Type B pancreatic cell (in vitro differentiated cells): ENCODE results near the gene PTCHD1. TPM values are rescaled to one million over a fixed set of nuclear protein-coding genes. Genes with fewer than 3 reads are reported as not detected.

Source experiments
- DNase-seq: peaks from one replicate; pipeline ENCODE4 v3.0.0; 2021; ENCODE audit warnings: mixed read lengths; ENCODE audit not compliant: unreplicated experiment; ENCODE audit errors: extremely low spot score
- H3K27ac Mint-ChIP-seq: 2 replicates; pipeline ENCODE4 v1.8.0; 2021; ENCODE audit warnings: mild to moderate bottlenecking, mixed read lengths
- H3K27me3 Mint-ChIP-seq: 2 replicates; pipeline ENCODE4 v1.8.0; 2021; ENCODE audit warnings: mixed read lengths
- H3K36me3 Mint-ChIP-seq: 2 replicates; pipeline ENCODE4 v1.8.0; 2021; ENCODE audit warnings: mixed read lengths
- H3K4me1 Mint-ChIP-seq: one replicate; pipeline ENCODE4 v1.8.0; 2021; ENCODE audit warnings: mixed read lengths; ENCODE audit not compliant: unreplicated experiment
- H3K4me3 Mint-ChIP-seq: 2 replicates; pipeline ENCODE4 v1.8.0; 2021; ENCODE audit warnings: mild to moderate bottlenecking, mixed read lengths
- H3K9me3 Mint-ChIP-seq: 2 replicates; pipeline ENCODE4 v1.8.0; 2021; ENCODE audit warnings: mixed read lengths
- total RNA-seq: library from RNA; stranded (reverse); gene quantifications from 2 replicates; pipeline ENCODE4 v1.2.1, GENCODE V29; 2021; ENCODE audit warnings: low replicate concordance
- TF ChIP-seq, protein P1 (sequence below): fragments of 200-600 bp; sonication (generic); conservative IDR thresholded peaks from 2 replicates; pipeline ENCODE4 v1.5.0; 2021; ENCODE audit warnings: antibody characterized with exemption, mild to moderate bottlenecking

The PTCHD1 gene
- total RNA-seq, 1 donor from 2014 or later: 6.0 TPM

DNA sequence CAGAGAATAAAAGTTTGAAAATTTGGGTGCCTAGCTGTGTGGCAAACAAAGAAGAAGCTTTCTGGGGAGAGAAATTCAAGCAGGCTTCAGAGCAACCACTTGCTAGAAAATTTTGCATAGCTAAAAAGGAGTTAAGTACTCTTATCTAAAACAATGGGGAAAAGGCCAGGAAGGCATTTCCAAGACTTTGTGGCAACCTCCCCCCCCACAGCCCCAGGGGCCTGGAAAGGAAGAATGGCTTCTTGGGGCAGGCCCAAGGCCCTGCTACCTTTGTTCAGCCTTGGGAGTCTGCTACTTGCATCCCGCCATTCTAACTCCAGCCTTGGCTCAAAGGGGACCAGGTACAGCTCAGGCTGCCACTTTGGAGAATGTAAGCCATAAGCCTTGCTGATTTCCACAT is 102.2 kb downstream of the PTCHD1 start:
- DNase-seq: no peak
- Mint-ChIP-seq H3K27ac (no peak overlapping the region), H3K4me3 (no peak overlapping the region), H3K36me3 (no peaks in the 10 kb centered on the region), H3K9me3 (peaks cover 5% of the 10 kb centered on the region), H3K27me3 (no peaks in the 10 kb centered on the region), H3K4me1 (no peaks in the 10 kb centered on the region)
- TF ChIP-seq, protein P1, sequence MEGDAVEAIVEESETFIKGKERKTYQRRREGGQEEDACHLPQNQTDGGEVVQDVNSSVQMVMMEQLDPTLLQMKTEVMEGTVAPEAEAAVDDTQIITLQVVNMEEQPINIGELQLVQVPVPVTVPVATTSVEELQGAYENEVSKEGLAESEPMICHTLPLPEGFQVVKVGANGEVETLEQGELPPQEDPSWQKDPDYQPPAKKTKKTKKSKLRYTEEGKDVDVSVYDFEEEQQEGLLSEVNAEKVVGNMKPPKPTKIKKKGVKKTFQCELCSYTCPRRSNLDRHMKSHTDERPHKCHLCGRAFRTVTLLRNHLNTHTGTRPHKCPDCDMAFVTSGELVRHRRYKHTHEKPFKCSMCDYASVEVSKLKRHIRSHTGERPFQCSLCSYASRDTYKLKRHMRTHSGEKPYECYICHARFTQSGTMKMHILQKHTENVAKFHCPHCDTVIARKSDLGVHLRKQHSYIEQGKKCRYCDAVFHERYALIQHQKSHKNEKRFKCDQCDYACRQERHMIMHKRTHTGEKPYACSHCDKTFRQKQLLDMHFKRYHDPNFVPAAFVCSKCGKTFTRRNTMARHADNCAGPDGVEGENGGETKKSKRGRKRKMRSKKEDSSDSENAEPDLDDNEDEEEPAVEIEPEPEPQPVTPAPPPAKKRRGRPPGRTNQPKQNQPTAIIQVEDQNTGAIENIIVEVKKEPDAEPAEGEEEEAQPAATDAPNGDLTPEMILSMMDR: no peak

DNA sequence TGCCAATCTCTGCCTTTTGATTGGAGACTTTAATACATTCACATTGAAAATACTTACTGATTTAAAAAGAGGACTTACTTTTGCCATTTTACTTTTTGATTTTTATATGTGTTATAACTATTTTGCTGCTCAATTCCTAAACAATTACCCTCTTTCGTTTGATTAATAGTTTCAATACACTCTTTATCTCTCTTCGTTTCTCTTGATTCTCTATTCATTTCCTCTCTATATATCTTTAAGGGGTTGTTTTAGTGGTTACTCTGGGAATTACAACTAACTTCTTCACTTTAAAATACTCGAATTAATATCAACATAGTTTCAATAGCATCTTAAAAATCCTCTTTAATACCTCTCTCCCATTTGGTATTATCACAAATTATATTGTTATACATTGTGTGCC is 116.6 kb downstream of the PTCHD1 start:
- no peak for DNase-seq
- Mint-ChIP-seq H3K4me3 (no peak overlapping the region), H3K9me3 (no peaks in the 10 kb centered on the region), H3K27me3 (no peaks in the 10 kb centered on the region), H3K36me3 (no peaks in the 10 kb centered on the region), H3K4me1 (no peaks in the 10 kb centered on the region), H3K27ac (no peak overlapping the region)
- TF ChIP-seq, protein P1: peak; percentile 55
